Smooth muscle cell (in vitro differentiated cells): ENCODE measurements around the gene RNF217. TPM values are rescaled to one million over a fixed set of nuclear protein-coding genes. Genes with fewer than 3 reads are reported as not detected.

ENCODE experiments used
- DNase-seq: peaks from one replicate; lab custom pipeline; 2025; ENCODE audit not compliant: unreplicated experiment; lab: John Stamatoyannopoulos, UW
- H2AFZ ChIP-seq: fragments of 200-600 bp; sonication (generic); 2 replicates; pipeline ENCODE4 v1.6.0; 2016; ENCODE audit warnings: antibody characterized with exemption, low read depth, mild to moderate bottlenecking
- H3F3A ChIP-seq: fragments of 200-600 bp; sonication (generic); 2 replicates; pipeline ENCODE4 v1.6.0; 2017; ENCODE audit warnings: antibody characterized with exemption, low read depth
- H3K27ac ChIP-seq: fragments of 200-600 bp; sonication (generic); 2 replicates; pipeline ENCODE4 v1.5.1; 2016; ENCODE audit warnings: low read depth, mild to moderate bottlenecking
- H3K27me3 ChIP-seq: fragments of 200-600 bp; sonication (generic); 2 replicates; pipeline ENCODE4 v1.6.1; 2016; ENCODE audit warnings: low read depth, mild to moderate bottlenecking
- H3K36me3 ChIP-seq: fragments of 200-600 bp; sonication (generic); 2 replicates; pipeline ENCODE4 v1.5.1; 2016; ENCODE audit warnings: low read depth
- H3K4me1 ChIP-seq: fragments of 200-600 bp; sonication (generic); 2 replicates; pipeline ENCODE4 v1.5.1; 2016; ENCODE audit warnings: low read depth
- H3K4me2 ChIP-seq: fragments of 200-600 bp; sonication (generic); 2 replicates; pipeline ENCODE4 v1.6.0; 2016; ENCODE audit warnings: mild to moderate bottlenecking
- H3K4me3 ChIP-seq: fragments of 200-600 bp; sonication (generic); 2 replicates; pipeline ENCODE4 v1.5.1; 2016; ENCODE audit warnings: mild to moderate bottlenecking
- H3K79me2 ChIP-seq: fragments of 200-600 bp; sonication (generic); 2 replicates; pipeline ENCODE4 v1.6.0; 2016; ENCODE audit warnings: low read depth, mild to moderate bottlenecking
- H3K9ac ChIP-seq: fragments of 200-600 bp; sonication (generic); 2 replicates; pipeline ENCODE4 v1.6.0; 2016; ENCODE audit warnings: low read depth
- H3K9me3 ChIP-seq: fragments of 200-600 bp; sonication (generic); replicated peaks from 2 replicates; pipeline ENCODE4 v1.5.1; 2016; ENCODE audit warnings: low read depth
- H4K20me1 ChIP-seq: fragments of 200-600 bp; sonication (generic); 2 replicates; pipeline ENCODE4 v1.6.0; 2016; ENCODE audit warnings: low read depth
- CTCF ChIP-seq: fragments of 200-600 bp; sonication (generic); IDR thresholded peaks from 2 replicates; pipeline ENCODE4 v1.5.1; 2017; ENCODE audit warnings: borderline replicate concordance, mild to moderate bottlenecking, antibody characterized with exemption; ENCODE audit not compliant: insufficient read depth, poor library complexity, severe bottlenecking
- WGBS: methylation state at CpG from one replicate; pipeline ENCODE4 v1.1.7; 2016; ENCODE audit warnings: low lambda C conversion rate; 5-methylcytosine and 5-hydroxymethylcytosine counted together
- polyA plus RNA-seq: library from polyadenylated mRNA; unstranded; fragments of >200 nt; fragmentation: Nextera tagmentation; extraction: Ambion mirVana; gene quantifications from 2 replicates; pipeline ENCODE4 v1.2.1, GENCODE V29; 2016
- total RNA-seq: library from RNA; depleted of rRNA; stranded (reverse); fragments of >200 nt; gene quantifications from 2 replicates; pipeline ENCODE4 v1.2.3, GENCODE V29; 2014

RNF217 gene
- total and polyA plus RNA-seq, 2 experiments from 2014 or later: 15.6 to 127 TPM

GRCh38 chr6:125002406-125002741 is 40.1 kb downstream of the RNF217 start:
- no peak overlapping the region for H2AFZ ChIP-seq
- DNase-seq: no peak
- H3K4me3 ChIP-seq: peak overlapping the region; percentile 42
- no peaks in the 10 kb centered on the region for H3K36me3 ChIP-seq
- no peaks in the 10 kb centered on the region for H3K9me3 ChIP-seq
- H3K4me2 ChIP-seq: peak overlapping the region; percentile 85
- no peak for TF ChIP-seq CTCF
- 30% methylated on average over 8 of the region's 8 CpGs for WGBS
- H3K79me2 ChIP-seq: peaks cover 85% of the 10 kb centered on the region
- H3K27ac ChIP-seq: peak overlapping the region; percentile 94
- H3K9ac ChIP-seq: peak overlapping the region; percentile 83
- no peaks in the 10 kb centered on the region for H4K20me1 ChIP-seq
- no peaks in the 10 kb centered on the region for H3K27me3 ChIP-seq
- peaks cover 55% of the 10 kb centered on the region for H3K4me1 ChIP-seq
- peaks cover 33% of the 10 kb centered on the region for H3F3A ChIP-seq

- Histone ChIP-seq H2AFZ (no peak overlapping the region), H3F3A (peaks cover 33% of the 10 kb centered on the region), H3K27me3 (no peaks in the 10 kb centered on the region), H3K9ac (peak overlapping the region; percentile 83), H3K4me3 (peak overlapping the region; percentile 42), H3K36me3 (no peaks in the 10 kb centered on the region), H4K20me1 (no peaks in the 10 kb centered on the region), H3K27ac (peak overlapping the region; percentile 94), H3K9me3 (no peaks in the 10 kb centered on the region), H3K79me2 (peaks cover 78% of the 10 kb centered on the region), H3K4me2 (peak overlapping the region; percentile 85), H3K4me1 (peaks cover 55% of the 10 kb centered on the region)
- TF ChIP-seq CTCF: no peak
- DNase-seq: no peak
- 48% methylated on average over 2 of the region's 2 CpGs for WGBS
Measured at GRCh38 chr6:125003070-125003469, 40.8 kb downstream of the RNF217 start.

- peaks cover 33% of the 10 kb centered on the region for H3F3A ChIP-seq
- DNase-seq: no peak
- no peaks in the 10 kb centered on the region for H4K20me1 ChIP-seq
- peak overlapping the region; percentile 85 for H3K4me2 ChIP-seq
- H3K9me3 ChIP-seq: no peaks in the 10 kb centered on the region
- no peak for TF ChIP-seq CTCF
- no peak overlapping the region for H2AFZ ChIP-seq
- no peak overlapping the region for H3K9ac ChIP-seq
- H3K4me1 ChIP-seq: peaks cover 63% of the 10 kb centered on the region
- H3K36me3 ChIP-seq: no peaks in the 10 kb centered on the region
- peak overlapping the region; percentile 94 for H3K27ac ChIP-seq
- no peak overlapping the region for H3K4me3 ChIP-seq
- H3K79me2 ChIP-seq: peaks cover 76% of the 10 kb centered on the region
- H3K27me3 ChIP-seq: no peaks in the 10 kb centered on the region
- 22% methylated on average over 1 of the region's 1 CpG for whole genome bisulfite sequencing
Measured at GRCh38 chr6:125004198-125004597, 42.0 kb downstream of the RNF217 start.

GRCh38 chr6:125004797-125005595 is 42.8 kb downstream of the RNF217 start:
- H3F3A ChIP-seq: peaks cover 33% of the 10 kb centered on the region
- peaks cover 63% of the 10 kb centered on the region for H3K4me1 ChIP-seq
- TF ChIP-seq CTCF: no peak
- no peaks in the 10 kb centered on the region for H4K20me1 ChIP-seq
- no peak overlapping the region for H3K4me3 ChIP-seq
- DNase-seq: no peak
- peak overlapping the region; percentile 94 for H3K27ac ChIP-seq
- H2AFZ ChIP-seq: no peak overlapping the region
- no peak overlapping the region for H3K9ac ChIP-seq
- H3K36me3 ChIP-seq: no peaks in the 10 kb centered on the region
- no peaks in the 10 kb centered on the region for H3K27me3 ChIP-seq
- 91% methylated on average over 2 of the region's 2 CpGs for WGBS
- H3K79me2 ChIP-seq: peaks cover 76% of the 10 kb centered on the region
- H3K9me3 ChIP-seq: no peaks in the 10 kb centered on the region
- peak overlapping the region; percentile 85 for H3K4me2 ChIP-seq
